Progenitor cell of endocrine pancreas (in vitro differentiated cells): ENCODE measurements around the gene PDCD1LG2. TPM values are rescaled to one million over a fixed set of nuclear protein-coding genes. Genes with fewer than 3 reads are reported as not detected.

Source experiments
- DNase-seq: peaks from one replicate; pipeline ENCODE4 v3.0.0; 2021; ENCODE audit warnings: low spot score; ENCODE audit not compliant: unreplicated experiment
- H3K27ac Mint-ChIP-seq: 2 replicates; pipeline ENCODE4 v1.8.0; 2021; ENCODE audit warnings: mild to moderate bottlenecking, moderate library complexity, mixed read lengths
- H3K27me3 Mint-ChIP-seq: 2 replicates; pipeline ENCODE4 v1.8.0; 2021; ENCODE audit warnings: mixed read lengths
- H3K36me3 Mint-ChIP-seq: 2 replicates; pipeline ENCODE4 v1.8.0; 2022; ENCODE audit warnings: mixed read lengths; ENCODE audit not compliant: insufficient read depth
- H3K4me1 Mint-ChIP-seq: 2 replicates; pipeline ENCODE4 v1.8.0; 2021; ENCODE audit warnings: low read depth, mixed read lengths
- H3K4me3 Mint-ChIP-seq: 2 replicates; pipeline ENCODE4 v1.8.0; 2021; ENCODE audit warnings: low read depth, mild to moderate bottlenecking, moderate library complexity, mixed read lengths
- H3K9me3 Mint-ChIP-seq: 2 replicates; pipeline ENCODE4 v1.8.0; 2021; ENCODE audit warnings: low read depth, mixed read lengths
- CTCF ChIP-seq: fragments of 200-600 bp; sonication (generic); IDR thresholded peaks from one replicate; pipeline ENCODE4 v1.5.0; 2021; ENCODE audit warnings: antibody characterized with exemption, mild to moderate bottlenecking; ENCODE audit not compliant: unreplicated experiment
- total RNA-seq: library from RNA; stranded (reverse); gene quantifications from 2 replicates; pipeline ENCODE4 v1.2.1, GENCODE V29; 2021

PDCD1LG2 gene
- total RNA-seq, 1 donor from 2014 or later = not detected

- peaks cover 8% of the 10 kb centered on the region for H3K4me1 Mint-ChIP-seq
- peak; percentile 16 for TF ChIP-seq CTCF
These were observed 28.9 kb upstream of the PDCD1LG2 start for GRCh38 chr9:5481322-5482040.

GRCh38 chr9:5482194-5482593 lies 28.1 kb upstream of the PDCD1LG2 start:
- DNase-seq = no peak
- Mint-ChIP-seq H3K36me3 (no peaks in the 10 kb centered on the region), H3K4me3 (no peak overlapping the region), H3K4me1 (peaks cover 8% of the 10 kb centered on the region), H3K27ac (no peak overlapping the region), H3K27me3 (no peaks in the 10 kb centered on the region), H3K9me3 (peaks cover 13% of the 10 kb centered on the region)
- TF ChIP-seq CTCF = no peak

More at GRCh38 chr9:5481322-5482040, 28.9 kb upstream of the PDCD1LG2 start:
- H3K27me3 Mint-ChIP-seq = no peaks in the 10 kb centered on the region
- no peak overlapping the region for H3K4me3 Mint-ChIP-seq
- DNase-seq = no peak
- H3K27ac Mint-ChIP-seq = no peak overlapping the region
- no peaks in the 10 kb centered on the region for H3K36me3 Mint-ChIP-seq
- H3K9me3 Mint-ChIP-seq = peaks cover 14% of the 10 kb centered on the region

- Mint-ChIP-seq H3K27me3 (no peaks in the 10 kb centered on the region), H3K4me1 (peaks cover 8% of the 10 kb centered on the region), H3K9me3 (peaks cover 9% of the 10 kb centered on the region), H3K27ac (no peak overlapping the region), H3K36me3 (no peaks in the 10 kb centered on the region), H3K4me3 (no peak overlapping the region)
- DNase-seq = no peak
- TF ChIP-seq CTCF = no peak
These were observed 27.0 kb upstream of the PDCD1LG2 start for GRCh38 chr9:5483306-5483705.

- DNase-seq = no peak
- H3K36me3 Mint-ChIP-seq = no peaks in the 10 kb centered on the region
- H3K27me3 Mint-ChIP-seq = no peaks in the 10 kb centered on the region
- no peak overlapping the region for H3K27ac Mint-ChIP-seq
- no peak overlapping the region for H3K4me3 Mint-ChIP-seq
- no peak for TF ChIP-seq CTCF
- H3K9me3 Mint-ChIP-seq = peaks cover 6% of the 10 kb centered on the region
- H3K4me1 Mint-ChIP-seq = peaks cover 8% of the 10 kb centered on the region
These were observed 24.8 kb upstream of the PDCD1LG2 start for GRCh38 chr9:5485378-5486085.

- Mint-ChIP-seq H3K27ac (no peak overlapping the region), H3K36me3 (no peaks in the 10 kb centered on the region), H3K27me3 (no peaks in the 10 kb centered on the region), H3K9me3 (peaks cover 6% of the 10 kb centered on the region), H3K4me3 (no peak overlapping the region), H3K4me1 (peaks cover 8% of the 10 kb centered on the region)
- DNase-seq = no peak
- no peak for TF ChIP-seq CTCF
These were observed 23.3 kb upstream of the PDCD1LG2 start for GRCh38 chr9:5486988-5487387.
